Sigmoid colon (tissue), 4 donors: ENCODE results near the gene HDAC8.

Source experiments
- CTCF ChIP-seq, 4 experiments: fragments of 450-650 bp in 3 of 4; fragments of 200-600 bp in 1 of 4; IDR thresholded peaks; one replicate each; pipeline ENCODE4 v1.5.1; 2016 to 2019; ENCODE audit warnings: antibody characterized with exemption in 4 of 4, mild to moderate bottlenecking in 3 of 4, moderate library complexity in 2 of 4
- EP300 ChIP-seq, 4 donors: sonication (generic); formaldehyde crosslinking; IDR thresholded peaks; one replicate each; pipeline ENCODE4 v1.6.1; 2017; ENCODE audit warnings: antibody characterized with exemption in 4 of 4
- POLR2A ChIP-seq, 2 donors: fragments of 450-650 bp; IDR thresholded peaks; one replicate each; pipeline ENCODE4 v1.6.1; 2016; ENCODE audit warnings: antibody characterized with exemption in 2 of 2, mild to moderate bottlenecking in 2 of 2, moderate library complexity in 2 of 2
- POLR2AphosphoS5 ChIP-seq, 4 donors: sonication (generic); formaldehyde crosslinking; IDR thresholded peaks; one replicate each; pipeline ENCODE4 v1.6.1; 2017; ENCODE audit warnings: antibody characterized with exemption in 4 of 4

DNA sequence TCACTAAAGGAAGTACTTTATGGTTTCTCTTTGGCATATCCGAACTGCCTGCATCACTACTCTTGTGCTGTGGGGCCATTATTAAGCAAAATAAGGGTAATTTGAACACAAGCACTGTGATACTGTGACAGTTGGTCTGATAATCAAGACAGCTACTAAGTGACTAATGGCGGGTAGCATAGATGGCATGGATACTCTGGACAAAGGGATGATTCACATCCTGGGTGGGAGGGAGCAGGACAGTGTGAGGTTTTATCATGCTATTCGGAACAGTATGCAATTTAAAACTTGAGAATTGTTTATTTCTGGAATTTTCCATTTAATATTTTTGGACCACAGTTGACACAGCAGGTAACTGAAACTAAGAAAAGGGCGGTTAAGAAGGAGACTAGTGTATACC lies 214.3 kb downstream of the HDAC8 start:
- no peak for TF ChIP-seq EP300 (IDR thresholded peaks at IDR 0.05)
- TF ChIP-seq POLR2A (IDR thresholded peaks at IDR 0.05): no peak
- no peak for TF ChIP-seq CTCF (IDR thresholded peaks at IDR 0.05)
- no peak for TF ChIP-seq POLR2AphosphoS5 (IDR thresholded peaks at IDR 0.05)
